ENCODE measurements around the gene NMNAT3. TPM values are rescaled to one million over a fixed set of nuclear protein-coding genes. Genes with fewer than 3 reads are reported as not detected.

NMNAT3 gene
- total and polyA plus RNA-seq, 2 donors, result 7.5 to 11.9 TPM

- Histone ChIP-seq H3K4me1 (ENCODE audit: insufficient read depth) (no peaks in the 10 kb centered on the region), H3K36me3 (ENCODE audit: insufficient read depth) (no peaks in the 10 kb centered on the region), H3K27ac (ENCODE audit: low read depth) (no peak overlapping the region), H3K4me3 (ENCODE audit: low read depth, low read length) (no peak overlapping the region)
- DNase-seq (ENCODE audit: extremely low spot score), result no peak
- WGBS, result 10% methylated on average over 1 of the region's 1 CpG
These were observed 103.5 kb downstream of the NMNAT3 start for GRCh38 chr3:139574026-139574947.

- WGBS, result 82% methylated on average over 6 of the region's 6 CpGs
- no peak for DNase-seq (ENCODE audit: extremely low spot score)
- no peak overlapping the region for H3K27ac ChIP-seq (ENCODE audit: low read depth)
- H3K4me1 ChIP-seq (ENCODE audit: insufficient read depth), result no peaks in the 10 kb centered on the region
- H3K4me3 ChIP-seq (ENCODE audit: low read depth, low read length), result no peak overlapping the region
- no peaks in the 10 kb centered on the region for H3K36me3 ChIP-seq (ENCODE audit: insufficient read depth)
These were observed 104.7 kb downstream of the NMNAT3 start for GRCh38 chr3:139572847-139573672.

- Histone ChIP-seq H3K4me1 (ENCODE audit: insufficient read depth) (no peaks in the 10 kb centered on the region), H3K4me3 (ENCODE audit: low read depth, low read length) (no peak overlapping the region), H3K27ac (ENCODE audit: low read depth) (no peak overlapping the region), H3K36me3 (ENCODE audit: insufficient read depth) (no peaks in the 10 kb centered on the region)
- DNase-seq (ENCODE audit: extremely low spot score), result no peak
- WGBS, result 100% methylated on average over 1 of the region's 1 CpG
These were observed 106.1 kb downstream of the NMNAT3 start for GRCh38 chr3:139571711-139572110.

- DNase-seq (ENCODE audit: extremely low spot score), result no peak
- Histone ChIP-seq H3K36me3 (ENCODE audit: insufficient read depth) (no peaks in the 10 kb centered on the region), H3K4me3 (ENCODE audit: low read depth, low read length) (no peak overlapping the region), H3K27ac (ENCODE audit: low read depth) (no peak overlapping the region), H3K4me1 (ENCODE audit: insufficient read depth) (no peaks in the 10 kb centered on the region)
- 81% methylated on average over 5 of the region's 5 CpGs for WGBS
These were observed 113.4 kb downstream of the NMNAT3 start for GRCh38 chr3:139564294-139564861.

GRCh38 chr3:139561959-139562676 lies 115.7 kb downstream of the NMNAT3 start:
- no peak overlapping the region for H3K27ac ChIP-seq (ENCODE audit: low read depth)

DNA sequence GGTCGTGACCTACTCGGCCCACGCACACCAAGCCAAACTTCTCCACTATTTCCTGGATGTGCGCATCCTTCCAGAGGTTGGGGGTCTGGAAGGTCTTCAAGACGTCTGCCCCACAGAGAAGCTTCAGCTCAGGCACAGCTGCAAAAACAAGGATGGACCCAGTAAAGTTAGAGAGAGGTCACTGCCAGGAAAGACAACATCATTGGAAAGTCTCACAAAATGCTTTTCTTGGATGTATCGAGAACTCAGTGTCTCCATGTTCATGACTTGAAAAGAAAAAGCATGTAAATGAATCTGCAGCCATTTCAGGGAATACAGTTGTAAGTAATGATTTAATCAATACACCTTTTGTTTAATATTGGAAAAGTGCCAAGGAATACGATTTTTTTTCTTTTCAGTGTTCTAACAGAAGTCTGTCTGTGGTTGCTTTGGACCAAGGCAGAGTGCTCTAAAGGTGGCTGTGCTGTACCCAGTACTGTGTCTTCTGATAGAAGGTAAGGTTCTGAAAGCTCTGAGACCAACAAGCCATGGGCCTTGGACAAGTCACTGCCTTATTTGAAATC lies 116.4 kb downstream of the NMNAT3 start:
- H3K36me3 ChIP-seq (ENCODE audit: insufficient read depth), result no peaks in the 10 kb centered on the region
- DNase-seq (ENCODE audit: extremely low spot score), result no peak
- no peaks in the 10 kb centered on the region for H3K4me1 ChIP-seq (ENCODE audit: insufficient read depth)
- H3K4me3 ChIP-seq (ENCODE audit: low read depth, low read length), result no peak overlapping the region
- no peak overlapping the region for H3K27ac ChIP-seq (ENCODE audit: low read depth)
- 86% methylated on average over 7 of the region's 7 CpGs for WGBS

More at GRCh38 chr3:139561959-139562676, 115.7 kb downstream of the NMNAT3 start:
- DNase-seq (ENCODE audit: extremely low spot score), result no peak
- H3K4me3 ChIP-seq (ENCODE audit: low read depth, low read length), result no peak overlapping the region
- H3K36me3 ChIP-seq (ENCODE audit: insufficient read depth), result no peaks in the 10 kb centered on the region
- 23% methylated on average over 1 of the region's 1 CpG for WGBS
- H3K4me1 ChIP-seq (ENCODE audit: insufficient read depth), result no peaks in the 10 kb centered on the region

GRCh38 chr3:139560411-139560810 lies 117.4 kb downstream of the NMNAT3 start:
- WGBS, result 92% methylated on average over 3 of the region's 3 CpGs
- no peaks in the 10 kb centered on the region for H3K36me3 ChIP-seq (ENCODE audit: insufficient read depth)
- DNase-seq (ENCODE audit: extremely low spot score), result no peak

DNA sequence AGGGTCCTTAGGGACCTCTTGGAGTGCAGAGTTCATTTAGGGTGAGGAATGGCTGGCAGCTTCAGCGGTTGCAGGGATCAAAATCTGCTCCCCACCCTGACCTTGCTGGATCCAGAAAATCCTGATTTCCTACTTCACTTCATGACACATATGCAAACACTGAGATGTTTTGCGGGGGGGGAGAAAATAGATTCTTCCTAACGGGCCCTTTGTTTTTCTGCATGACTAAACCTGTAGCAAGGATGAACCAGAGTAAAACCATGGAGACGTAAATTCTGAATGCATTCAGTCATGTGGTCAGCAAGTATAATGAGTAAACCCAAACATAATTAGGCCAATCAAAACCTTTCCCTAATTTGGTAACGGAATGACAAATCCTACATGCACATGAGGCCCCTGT lies 118.2 kb downstream of the NMNAT3 start:
- Histone ChIP-seq H3K36me3 (ENCODE audit: insufficient read depth) (no peaks in the 10 kb centered on the region), H3K4me3 (ENCODE audit: low read depth, low read length) (no peak overlapping the region), H3K4me1 (ENCODE audit: insufficient read depth) (no peaks in the 10 kb centered on the region), H3K27ac (ENCODE audit: low read depth) (no peak overlapping the region)
- 73% methylated on average over 5 of the region's 5 CpGs for WGBS
- peak; percentile 46 for DNase-seq (ENCODE audit: extremely low spot score)

More at GRCh38 chr3:139560411-139560810, 117.4 kb downstream of the NMNAT3 start:
- Histone ChIP-seq H3K4me3 (ENCODE audit: low read depth, low read length) (no peak overlapping the region), H3K27ac (ENCODE audit: low read depth) (no peak overlapping the region), H3K4me1 (ENCODE audit: insufficient read depth) (no peaks in the 10 kb centered on the region)

DNA sequence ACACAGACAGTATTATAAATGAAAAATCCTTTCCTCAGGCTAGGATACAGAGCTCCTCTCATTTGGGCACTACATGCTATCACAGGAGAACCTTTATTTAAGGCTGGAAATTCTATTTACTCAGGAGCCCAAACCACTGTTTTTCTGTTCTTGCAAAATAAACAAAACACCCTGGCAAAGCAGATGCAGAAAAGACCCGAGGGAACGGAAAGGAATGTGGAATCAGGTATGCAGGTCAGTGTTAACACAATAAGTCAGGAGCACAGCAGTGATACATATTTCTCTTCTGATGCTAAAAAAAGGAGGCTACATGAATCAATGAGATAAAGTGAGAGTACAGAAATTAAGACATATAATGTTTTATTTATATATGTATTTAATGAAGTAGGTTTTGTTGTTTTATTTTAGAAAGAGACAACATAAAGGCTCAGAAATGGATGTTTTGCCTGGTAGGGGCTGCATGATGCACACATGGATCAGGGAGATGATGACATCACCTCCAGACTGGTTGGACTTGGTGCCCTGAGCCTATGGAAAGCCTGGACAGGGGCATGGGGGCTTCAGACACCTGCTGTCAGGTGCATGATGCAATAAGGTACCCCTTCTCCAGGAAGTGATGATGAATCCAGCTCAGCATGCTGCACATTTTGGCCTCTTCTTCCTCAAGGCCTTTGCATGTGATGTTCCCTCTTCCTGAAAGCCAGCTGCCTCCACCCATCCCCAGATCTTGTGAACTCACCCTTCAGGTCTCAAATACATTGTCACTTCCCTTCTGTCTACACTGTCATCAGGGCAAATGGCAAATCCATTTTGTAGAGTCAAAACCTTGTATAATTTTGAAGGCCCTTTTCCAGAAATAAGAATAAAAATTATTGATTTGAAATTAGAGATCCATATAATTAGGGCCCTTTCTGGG lies 119.2 kb downstream of the NMNAT3 start:
- no peak for DNase-seq (ENCODE audit: extremely low spot score)
- Histone ChIP-seq H3K4me1 (ENCODE audit: insufficient read depth) (no peaks in the 10 kb centered on the region), H3K36me3 (ENCODE audit: insufficient read depth) (no peaks in the 10 kb centered on the region), H3K27ac (ENCODE audit: low read depth) (no peak overlapping the region), H3K4me3 (ENCODE audit: low read depth, low read length) (no peak overlapping the region)
- 64% methylated on average over 2 of the region's 2 CpGs for WGBS

DNA sequence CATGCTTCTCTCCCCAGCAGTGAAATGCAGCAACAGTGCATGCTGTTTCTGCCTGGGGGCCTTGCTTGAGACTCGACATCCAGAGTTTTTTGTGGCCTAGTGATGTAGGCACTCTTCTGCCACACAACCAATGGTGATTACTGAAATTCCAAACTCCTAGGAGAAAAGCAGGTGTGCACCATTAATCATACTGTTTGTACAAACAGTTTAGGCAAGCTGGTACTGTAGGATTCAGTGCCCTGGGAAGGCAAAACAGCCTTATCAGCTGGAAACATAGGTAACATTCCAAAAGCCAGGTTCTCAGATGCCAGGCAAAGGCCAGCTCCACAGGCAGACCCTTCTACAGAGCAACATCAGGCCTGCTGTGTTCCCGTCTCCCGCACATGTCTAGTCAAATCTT lies 120.7 kb downstream of the NMNAT3 start:
- DNase-seq (ENCODE audit: extremely low spot score), result no peak
- Histone ChIP-seq H3K4me3 (ENCODE audit: low read depth, low read length) (no peak overlapping the region), H3K4me1 (ENCODE audit: insufficient read depth) (no peaks in the 10 kb centered on the region), H3K27ac (ENCODE audit: low read depth) (no peak overlapping the region), H3K36me3 (ENCODE audit: insufficient read depth) (no peaks in the 10 kb centered on the region)
- 95% methylated on average over 3 of the region's 3 CpGs for WGBS

GRCh38 chr3:139555249-139555648 lies 122.5 kb downstream of the NMNAT3 start:
- H3K27ac ChIP-seq (ENCODE audit: low read depth), result no peak overlapping the region
- no peak overlapping the region for H3K4me3 ChIP-seq (ENCODE audit: low read depth, low read length)
- DNase-seq (ENCODE audit: extremely low spot score), result no peak
- no peaks in the 10 kb centered on the region for H3K4me1 ChIP-seq (ENCODE audit: insufficient read depth)
- H3K36me3 ChIP-seq (ENCODE audit: insufficient read depth), result no peaks in the 10 kb centered on the region
- WGBS, result 76% methylated on average over 2 of the region's 2 CpGs

GRCh38 chr3:139554628-139555027 lies 123.1 kb downstream of the NMNAT3 start:
- Histone ChIP-seq H3K36me3 (ENCODE audit: insufficient read depth) (no peaks in the 10 kb centered on the region), H3K4me3 (ENCODE audit: low read depth, low read length) (no peak overlapping the region), H3K27ac (ENCODE audit: low read depth) (no peak overlapping the region), H3K4me1 (ENCODE audit: insufficient read depth) (no peaks in the 10 kb centered on the region)
- DNase-seq (ENCODE audit: extremely low spot score), result no peak
